ENCODE measurements around the gene GALNT9.

Gene GALNT9

GRCh38 chr12:132265056-132265800 is 64.2 kb downstream of the GALNT9 start:
- Histone ChIP-seq H2AFZ (ENCODE audit: low read depth, low read length) (no peak overlapping the region), H4K8ac (ENCODE audit: low read length) (no peak overlapping the region), H3K27ac (ENCODE audit: low read length, poor library complexity, severe bottlenecking) (no peak overlapping the region), H3K4ac (ENCODE audit: low read depth in 1 of 2, low read length in 2 of 2) (no peak overlapping the region), H3K18ac (ENCODE audit: low read depth in 1 of 2, low read length in 2 of 2) (no peak overlapping the region), H3K23ac (ENCODE audit: low read length in 2 of 2) (no peak overlapping the region), H2BK12ac (ENCODE audit: low read length in 2 of 2) (no peak overlapping the region), H2BK15ac (ENCODE audit: low read depth, poor library complexity, severe bottlenecking) (no peak overlapping the region), H3K36me3 (ENCODE audit: control insufficient read depth in 1 of 2, insufficient read depth in 2 of 2, low read depth in 1 of 2, low read length in 2 of 2) (peaks cover 0 to 3% of the 10 kb centered on the region in 2 experiments), H3K9me3 (ENCODE audit: control insufficient read depth, low read length) (no peaks in the 10 kb centered on the region), H3K4me2 (ENCODE audit: low read length, poor library complexity, severe bottlenecking) (no peak overlapping the region), H3K4me3 (ENCODE audit: insufficient read depth in 1 of 2, low read depth in 1 of 2, low read length in 2 of 2) (no peak overlapping the region), H3K14ac (ENCODE audit: low read length in 2 of 2) (no peak overlapping the region), H3K27me3 (ENCODE audit: control insufficient read depth in 1 of 2, insufficient read depth in 1 of 2, low read length in 2 of 2) (peaks cover 0 to 90% of the 10 kb centered on the region in 2 experiments), H2BK5ac (ENCODE audit: low read depth, low read length, poor library complexity, severe bottlenecking) (no peak overlapping the region), H3K4me1 (ENCODE audit: control insufficient read depth, insufficient read depth, low read depth, low read length) (peaks cover 3% of the 10 kb centered on the region), H2BK120ac (ENCODE audit: low read depth, low read length) (no peak overlapping the region), H3K9ac (ENCODE audit: low read length) (no peak overlapping the region), H3K79me1 (replicated peaks; ENCODE audit: low read length, poor library complexity, severe bottlenecking) (no peaks in the 10 kb centered on the region), H2AK5ac (ENCODE audit: low read length, severe bottlenecking) (no peak overlapping the region), H4K91ac (ENCODE audit: low read length) (no peak overlapping the region)
- no peak for DNase-seq
- WGBS: 88% methylated on average over 25 of the region's 25 CpGs

DNA sequence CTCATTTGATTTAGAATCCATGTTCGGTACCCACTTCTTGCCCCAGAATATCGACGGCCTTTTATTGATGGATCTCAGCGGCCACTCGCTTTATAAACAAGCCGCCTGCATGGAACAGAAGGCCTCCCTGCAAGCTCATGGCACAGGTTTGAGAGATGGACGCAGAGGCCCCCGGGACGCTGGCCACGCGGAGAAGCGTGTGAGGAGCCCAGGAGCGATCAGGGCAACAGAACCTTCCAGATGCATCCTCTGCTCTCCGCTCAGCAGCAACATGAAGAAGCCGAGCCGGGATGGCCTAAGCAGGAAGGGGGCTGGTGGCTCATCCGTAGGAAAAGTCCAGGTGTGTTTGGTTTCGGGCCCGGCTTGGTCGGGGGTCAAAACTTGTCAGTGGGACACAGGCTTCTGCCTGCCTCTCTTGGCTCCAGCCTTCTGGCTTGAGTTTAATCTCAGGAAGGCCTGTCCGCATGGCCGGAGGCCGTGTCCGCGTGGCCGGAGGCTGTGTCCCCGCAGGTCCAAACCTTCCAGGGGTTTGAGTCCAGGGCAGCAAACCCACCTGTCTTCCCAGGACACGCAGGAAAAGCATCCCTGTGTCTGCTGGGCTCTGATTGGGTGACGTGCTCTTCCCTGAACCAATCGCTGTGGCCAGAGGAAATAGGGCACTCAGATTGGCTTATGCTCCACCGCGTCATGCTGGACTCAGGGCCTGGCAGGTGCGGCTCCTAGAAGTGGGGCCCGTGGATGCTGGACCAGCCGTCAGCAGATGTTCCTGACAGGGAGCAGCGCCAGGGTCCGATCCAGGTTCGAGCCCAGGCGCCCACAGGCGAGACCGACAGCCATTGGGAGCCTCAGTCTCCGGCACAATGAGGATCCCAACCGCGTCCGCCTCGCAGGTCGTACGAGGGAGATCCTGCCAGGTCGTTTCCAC is 65.0 kb downstream of the GALNT9 start:
- H4K91ac ChIP-seq (ENCODE audit: low read length): no peak overlapping the region
- no peak overlapping the region for H3K9ac ChIP-seq (ENCODE audit: low read length)
- no peak overlapping the region for H2BK12ac ChIP-seq (ENCODE audit: low read length in 2 of 2)
- no peak overlapping the region for H3K4ac ChIP-seq (ENCODE audit: low read depth in 1 of 2, low read length in 2 of 2)
- peaks cover 0 to 86% of the 10 kb centered on the region in 2 experiments for H3K27me3 ChIP-seq (ENCODE audit: control insufficient read depth in 1 of 2, insufficient read depth in 1 of 2, low read length in 2 of 2)
- no peaks in the 10 kb centered on the region for H3K79me1 ChIP-seq (replicated peaks; ENCODE audit: low read length, poor library complexity, severe bottlenecking)
- 89% methylated on average over 49 of the region's 49 CpGs for WGBS
- H2AK5ac ChIP-seq (ENCODE audit: low read length, severe bottlenecking): no peak overlapping the region
- H3K14ac ChIP-seq (ENCODE audit: low read length in 2 of 2): no peak overlapping the region
- H3K18ac ChIP-seq (ENCODE audit: low read depth in 1 of 2, low read length in 2 of 2): no peak overlapping the region
- H3K4me1 ChIP-seq (ENCODE audit: control insufficient read depth, insufficient read depth, low read depth, low read length): peaks cover 7% of the 10 kb centered on the region
- no peak overlapping the region for H2BK15ac ChIP-seq (ENCODE audit: low read depth, poor library complexity, severe bottlenecking)
- no peak overlapping the region for H3K4me3 ChIP-seq (ENCODE audit: insufficient read depth in 1 of 2, low read depth in 1 of 2, low read length in 2 of 2)
- no peak overlapping the region for H2BK120ac ChIP-seq (ENCODE audit: low read depth, low read length)
- no peak overlapping the region for H4K8ac ChIP-seq (ENCODE audit: low read length)
- no peak overlapping the region for H3K4me2 ChIP-seq (ENCODE audit: low read length, poor library complexity, severe bottlenecking)
- no peak overlapping the region for H2BK5ac ChIP-seq (ENCODE audit: low read depth, low read length, poor library complexity, severe bottlenecking)
- no peaks in the 10 kb centered on the region for H3K9me3 ChIP-seq (ENCODE audit: control insufficient read depth, low read length)
- H3K36me3 ChIP-seq (ENCODE audit: control insufficient read depth in 1 of 2, insufficient read depth in 2 of 2, low read depth in 1 of 2, low read length in 2 of 2): peaks cover 0 to 3% of the 10 kb centered on the region in 2 experiments
- no peak overlapping the region for H3K27ac ChIP-seq (ENCODE audit: low read length, poor library complexity, severe bottlenecking)
- no peak for DNase-seq
- no peak overlapping the region for H2AFZ ChIP-seq (ENCODE audit: low read depth, low read length)
- H3K23ac ChIP-seq (ENCODE audit: low read length in 2 of 2): no peak overlapping the region

- no peak for DNase-seq
- H3K4me2 ChIP-seq (ENCODE audit: low read length, poor library complexity, severe bottlenecking): no peak overlapping the region
Observed at GRCh38 chr12:132263451-132264049, 65.8 kb downstream of the GALNT9 start.

GRCh38 chr12:132263061-132263360 is 66.4 kb downstream of the GALNT9 start:
- H3K79me1 ChIP-seq (replicated peaks; ENCODE audit: low read length, poor library complexity, severe bottlenecking): no peaks in the 10 kb centered on the region
- H2BK12ac ChIP-seq (ENCODE audit: low read length in 2 of 2): no peak overlapping the region
- no peak overlapping the region for H4K91ac ChIP-seq (ENCODE audit: low read length)
- H3K9me3 ChIP-seq (ENCODE audit: control insufficient read depth, low read length): no peaks in the 10 kb centered on the region
- H3K27me3 ChIP-seq (ENCODE audit: control insufficient read depth in 1 of 2, insufficient read depth in 1 of 2, low read length in 2 of 2): peaks cover 0 to 84% of the 10 kb centered on the region in 2 experiments
- no peak overlapping the region for H3K23ac ChIP-seq (ENCODE audit: low read length in 2 of 2)
- H3K27ac ChIP-seq (ENCODE audit: low read length, poor library complexity, severe bottlenecking): no peak overlapping the region
- H3K4ac ChIP-seq (ENCODE audit: low read depth in 1 of 2, low read length in 2 of 2): no peak overlapping the region
- H3K4me2 ChIP-seq (ENCODE audit: low read length, poor library complexity, severe bottlenecking): no peak overlapping the region
- no peak overlapping the region for H3K4me3 ChIP-seq (ENCODE audit: insufficient read depth in 1 of 2, low read depth in 1 of 2, low read length in 2 of 2)
- no peak overlapping the region for H2BK120ac ChIP-seq (ENCODE audit: low read depth, low read length)
- H2AK5ac ChIP-seq (ENCODE audit: low read length, severe bottlenecking): no peak overlapping the region
- H3K18ac ChIP-seq (ENCODE audit: low read depth in 1 of 2, low read length in 2 of 2): no peak overlapping the region
- no peak overlapping the region for H3K14ac ChIP-seq (ENCODE audit: low read length in 2 of 2)
- H3K9ac ChIP-seq (ENCODE audit: low read length): no peak overlapping the region
- H2BK15ac ChIP-seq (ENCODE audit: low read depth, poor library complexity, severe bottlenecking): no peak overlapping the region
- peaks cover 0 to 3% of the 10 kb centered on the region in 2 experiments for H3K36me3 ChIP-seq (ENCODE audit: control insufficient read depth in 1 of 2, insufficient read depth in 2 of 2, low read depth in 1 of 2, low read length in 2 of 2)
- no peak overlapping the region for H2AFZ ChIP-seq (ENCODE audit: low read depth, low read length)
- DNase-seq: no peak
- H3K4me1 ChIP-seq (ENCODE audit: control insufficient read depth, insufficient read depth, low read depth, low read length): peaks cover 10% of the 10 kb centered on the region
- H2BK5ac ChIP-seq (ENCODE audit: low read depth, low read length, poor library complexity, severe bottlenecking): no peak overlapping the region
- WGBS: 82% methylated on average over 8 of the region's 8 CpGs
- H4K8ac ChIP-seq (ENCODE audit: low read length): no peak overlapping the region

More at GRCh38 chr12:132263451-132264049, 65.8 kb downstream of the GALNT9 start:
- Histone ChIP-seq H4K91ac (ENCODE audit: low read length) (no peak overlapping the region), H3K27me3 (ENCODE audit: control insufficient read depth in 1 of 2, insufficient read depth in 1 of 2, low read length in 2 of 2) (peaks cover 0 to 85% of the 10 kb centered on the region in 2 experiments), H3K79me1 (replicated peaks; ENCODE audit: low read length, poor library complexity, severe bottlenecking) (no peaks in the 10 kb centered on the region), H3K4me3 (ENCODE audit: insufficient read depth in 1 of 2, low read depth in 1 of 2, low read length in 2 of 2) (no peak overlapping the region), H2AK5ac (ENCODE audit: low read length, severe bottlenecking) (no peak overlapping the region), H3K9ac (ENCODE audit: low read length) (no peak overlapping the region), H2BK120ac (ENCODE audit: low read depth, low read length) (no peak overlapping the region), H3K23ac (ENCODE audit: low read length in 2 of 2) (no peak overlapping the region), H3K4me1 (ENCODE audit: control insufficient read depth, insufficient read depth, low read depth, low read length) (peaks cover 10% of the 10 kb centered on the region), H3K18ac (ENCODE audit: low read depth in 1 of 2, low read length in 2 of 2) (no peak overlapping the region), H3K27ac (ENCODE audit: low read length, poor library complexity, severe bottlenecking) (no peak overlapping the region), H3K9me3 (ENCODE audit: control insufficient read depth, low read length) (no peaks in the 10 kb centered on the region), H3K36me3 (ENCODE audit: control insufficient read depth in 1 of 2, insufficient read depth in 2 of 2, low read depth in 1 of 2, low read length in 2 of 2) (peaks cover 0 to 3% of the 10 kb centered on the region in 2 experiments), H2BK12ac (ENCODE audit: low read length in 2 of 2) (no peak overlapping the region), H3K4ac (ENCODE audit: low read depth in 1 of 2, low read length in 2 of 2) (no peak overlapping the region), H2BK15ac (ENCODE audit: low read depth, poor library complexity, severe bottlenecking) (no peak overlapping the region), H2AFZ (ENCODE audit: low read depth, low read length) (no peak overlapping the region), H2BK5ac (ENCODE audit: low read depth, low read length, poor library complexity, severe bottlenecking) (no peak overlapping the region), H3K14ac (ENCODE audit: low read length in 2 of 2) (no peak overlapping the region), H4K8ac (ENCODE audit: low read length) (no peak overlapping the region)
- 84% methylated on average over 17 of the region's 19 CpGs for WGBS
